HFFc6 (cell line): ENCODE results near the gene BRD3OS. TPM values are rescaled to one million over a fixed set of nuclear protein-coding genes. Genes with fewer than 3 reads are reported as not detected.

Source experiments
- DNase-seq: peaks from one replicate; pipeline ENCODE4 v3.0.0-alpha.2; 2018
- H3K27ac Mint-ChIP-seq: 2 replicates; pipeline ENCODE4 v1.8.0; 2020; ENCODE audit warnings: mild to moderate bottlenecking, mixed read lengths
- H3K27me3 Mint-ChIP-seq: 2 replicates; pipeline ENCODE4 v1.8.0; 2021; ENCODE audit warnings: mild to moderate bottlenecking, moderate library complexity, mixed read lengths; ENCODE audit not compliant: insufficient read depth
- H3K36me3 Mint-ChIP-seq: 2 replicates; pipeline ENCODE4 v1.8.0; 2021; ENCODE audit warnings: low read depth, mixed read lengths
- H3K4me1 Mint-ChIP-seq: 2 replicates; pipeline ENCODE4 v1.8.0; 2020; ENCODE audit warnings: low read depth, mixed read lengths
- H3K4me3 Mint-ChIP-seq: 2 replicates; pipeline ENCODE4 v1.8.0; 2020; ENCODE audit warnings: mild to moderate bottlenecking, moderate library complexity, mixed read lengths
- H3K9me3 Mint-ChIP-seq: 2 replicates; pipeline ENCODE4 v1.8.0; 2020; ENCODE audit warnings: mild to moderate bottlenecking, mixed read lengths
- CTCF ChIP-seq: fragments of 200-600 bp; sonication (generic); IDR thresholded peaks from 2 replicates; pipeline ENCODE4 v1.5.0; 2021; ENCODE audit warnings: antibody characterized with exemption, mild to moderate bottlenecking
- long read RNA-seq: library from polyadenylated mRNA; unstranded; transcript quantifications from one replicate; pipeline ENCODE4 v2.0.0, GENCODE V29; 2019
- total RNA-seq, 6 experiments: library from RNA; stranded (reverse); fragmentation: NEBNext Ultra II Directional; extraction: Animal tissue kit (Norgen Biotek cat#: 25700); gene quantifications; 2 replicates in 1 of 6; 3 replicates in 5 of 6; pipeline ENCODE4 v1.2.3, GENCODE V29; 2021

BRD3OS gene
- total RNA-seq: 10 to 100 TPM; 28.7 to 36.8 (median 31.1) TPM
- long read RNA-seq, full-length matches to known transcripts: 87 of 113 reads
- long read RNA-seq, partial matches to known transcripts: 13 of 113 reads
- long read RNA-seq, other reads (novel, unspliced or antisense): 13 of 113 reads

- H3K36me3 Mint-ChIP-seq: peaks cover 12% of the 10 kb centered on the region
- DNase-seq: peak; percentile 98
- no peaks in the 10 kb centered on the region for H3K9me3 Mint-ChIP-seq
- no peaks in the 10 kb centered on the region for H3K27me3 Mint-ChIP-seq
- peak within 1 kb of the TSS; percentile 84 for H3K4me3 Mint-ChIP-seq
- H3K4me1 Mint-ChIP-seq: peaks cover 18% of the 10 kb centered on the region
- H3K27ac Mint-ChIP-seq: peak within 1 kb of the TSS; percentile 61
- TF ChIP-seq CTCF: no peak
Observed at GRCh38 chr9:134024828-134025605, at the start of gene BRD3OS. Gene BRD3OS (plus strand): TSS chr9:134025481. CDS start chr9:134026748, 1,267 bp downstream.

GRCh38 chr9:133975511-133975910 is 49.8 kb upstream of the BRD3OS start:
- peaks cover 11% of the 10 kb centered on the region for H3K4me1 Mint-ChIP-seq

GRCh38 chr9:133976191-133976861 is 49.0 kb upstream of the BRD3OS start:
- no peak overlapping the region for H3K27ac Mint-ChIP-seq
- TF ChIP-seq CTCF: no peak
- no peak overlapping the region for H3K4me3 Mint-ChIP-seq
- H3K27me3 Mint-ChIP-seq: peaks cover 3% of the 10 kb centered on the region; the same call in 1 of the 2 replicates
- no peaks in the 10 kb centered on the region for H3K36me3 Mint-ChIP-seq
- H3K9me3 Mint-ChIP-seq: no peaks in the 10 kb centered on the region
- DNase-seq: no peak
- peaks cover 11% of the 10 kb centered on the region for H3K4me1 Mint-ChIP-seq

More at GRCh38 chr9:133975511-133975910, 49.8 kb upstream of the BRD3OS start:
- Mint-ChIP-seq H3K4me3 (no peak overlapping the region), H3K36me3 (no peaks in the 10 kb centered on the region), H3K27ac (no peak overlapping the region), H3K27me3 (peaks cover 3% of the 10 kb centered on the region; the same call in 1 of the 2 replicates), H3K9me3 (no peaks in the 10 kb centered on the region)
- TF ChIP-seq CTCF: no peak
- DNase-seq: no peak

- Mint-ChIP-seq H3K4me3 (no peak overlapping the region), H3K36me3 (no peaks in the 10 kb centered on the region), H3K27me3 (peaks cover 3% of the 10 kb centered on the region; the same call in 1 of the 2 replicates), H3K4me1 (peaks cover 8% of the 10 kb centered on the region), H3K27ac (no peak overlapping the region), H3K9me3 (no peaks in the 10 kb centered on the region)
- TF ChIP-seq CTCF: no peak
- no peak for DNase-seq
Observed at GRCh38 chr9:133976887-133977286, 48.4 kb upstream of the BRD3OS start.

GRCh38 chr9:133977421-133978201 is 47.7 kb upstream of the BRD3OS start:
- no peak overlapping the region for H3K27ac Mint-ChIP-seq
- no peaks in the 10 kb centered on the region for H3K36me3 Mint-ChIP-seq
- TF ChIP-seq CTCF: no peak
- no peaks in the 10 kb centered on the region for H3K9me3 Mint-ChIP-seq
- DNase-seq: no peak
- H3K4me1 Mint-ChIP-seq: peaks cover 6% of the 10 kb centered on the region
- H3K27me3 Mint-ChIP-seq: peaks cover 3% of the 10 kb centered on the region; the same call in 1 of the 2 replicates
- H3K4me3 Mint-ChIP-seq: no peak overlapping the region
